Renal cortex interstitium (tissue), 11 donors: ENCODE data around the gene PPY. TPM values are rescaled to one million over a fixed set of nuclear protein-coding genes. Genes with fewer than 3 reads are reported as not detected.
"Not testable (repeated sequence)": the region's sequence is repeated elsewhere in the genome, so short reads cannot be mapped to it uniquely, and the experiment has no call there.

Source experiments
- DNase-seq, 11 donors: peaks; one replicate each; pipeline ENCODE4 v3.0.0-alpha.2; 2013; ENCODE audit warnings: low read depth in 9 of 11, low spot score in 4 of 11; ENCODE audit errors: extremely low read depth in 1 of 11
- polyA plus RNA-seq, 3 donors: library from polyadenylated mRNA; unstranded; fragments of 120-200 nt; gene quantifications; one replicate each; pipeline ENCODE4 v1.2.1, GENCODE V29; 2013; ENCODE audit not compliant: insufficient read length in 3 of 3

PPY gene
- polyA plus RNA-seq, 3 donors = 0.30 to 2.3 TPM; not detected in 1

DNA sequence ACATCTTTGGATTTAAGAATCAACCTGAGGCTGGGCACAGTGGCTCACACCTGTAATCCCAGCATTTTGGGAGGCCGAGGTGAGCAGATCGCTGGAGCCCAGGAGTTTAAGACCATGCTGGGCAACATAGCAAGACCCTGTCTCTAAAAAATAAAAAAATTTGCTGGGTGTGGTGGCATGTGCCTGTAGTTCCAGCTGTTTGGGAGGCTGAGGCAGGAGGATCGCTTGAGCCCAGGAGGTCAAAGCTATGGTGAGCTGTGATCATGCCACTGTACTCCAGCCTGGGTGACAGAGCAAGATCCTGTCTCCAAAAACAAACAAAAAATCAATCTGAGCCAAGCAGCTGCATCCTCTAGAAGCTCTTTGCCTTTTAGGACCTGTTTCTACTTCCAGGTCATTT is 2.8 kb downstream of the PPY start:
- not testable (repeated sequence) for DNase-seq

DNA sequence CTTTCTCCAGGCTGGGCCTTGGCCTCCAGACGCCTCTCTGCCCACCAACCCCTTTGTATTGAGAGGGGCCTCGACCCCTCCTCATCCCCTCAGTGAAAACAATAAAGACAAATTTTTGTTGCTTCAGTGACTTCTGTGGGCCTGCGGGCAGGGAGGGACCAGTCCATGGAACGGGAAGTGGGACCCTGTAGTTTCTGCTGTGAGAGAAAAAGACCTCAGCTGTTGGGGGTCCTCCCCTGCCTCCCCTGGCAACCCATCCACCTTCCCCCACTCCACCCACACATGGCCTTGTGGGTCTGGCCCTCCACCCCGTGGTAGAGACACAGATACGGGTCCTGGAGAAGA is 3.5 kb downstream of the PPY start:
- no peak for DNase-seq

DNA sequence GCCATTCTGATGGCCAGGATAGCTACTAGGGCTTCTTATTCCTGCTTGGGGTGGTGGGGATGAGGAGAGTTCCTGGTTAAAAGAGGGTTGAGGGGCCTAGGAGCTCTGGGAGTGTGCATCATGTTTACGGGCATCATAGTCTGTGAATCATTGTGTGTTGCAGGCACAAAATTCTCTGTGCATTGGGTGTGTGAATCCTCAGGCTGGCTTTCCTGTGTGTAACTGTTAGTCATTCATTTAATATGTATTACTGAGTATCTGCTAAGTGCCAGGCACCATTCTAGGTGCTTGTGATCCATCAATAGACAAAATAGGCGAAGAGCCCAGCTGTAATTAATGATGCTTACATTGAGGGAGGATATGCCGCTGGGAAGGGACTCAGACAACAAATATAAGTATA is 5.8 kb downstream of the PPY start:
- DNase-seq = no peak

DNA sequence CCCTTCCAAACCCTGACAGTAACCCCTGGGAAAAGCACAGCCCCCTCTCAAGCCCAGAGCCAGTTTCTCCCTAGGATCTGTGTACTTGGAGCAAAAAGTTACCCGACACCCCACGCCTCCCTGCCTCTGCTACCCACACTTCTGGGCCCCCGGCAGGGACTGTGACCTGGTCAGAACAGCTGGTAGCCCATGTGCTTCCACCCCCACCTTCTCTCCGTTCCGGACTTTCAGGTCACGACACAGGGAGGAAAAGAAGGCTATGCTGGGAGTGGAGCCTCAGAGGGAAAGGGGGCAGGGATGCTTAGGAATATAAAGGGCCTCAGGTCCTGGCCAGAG is 6.4 kb downstream of the PPY start:
- DNase-seq = no peak

DNA sequence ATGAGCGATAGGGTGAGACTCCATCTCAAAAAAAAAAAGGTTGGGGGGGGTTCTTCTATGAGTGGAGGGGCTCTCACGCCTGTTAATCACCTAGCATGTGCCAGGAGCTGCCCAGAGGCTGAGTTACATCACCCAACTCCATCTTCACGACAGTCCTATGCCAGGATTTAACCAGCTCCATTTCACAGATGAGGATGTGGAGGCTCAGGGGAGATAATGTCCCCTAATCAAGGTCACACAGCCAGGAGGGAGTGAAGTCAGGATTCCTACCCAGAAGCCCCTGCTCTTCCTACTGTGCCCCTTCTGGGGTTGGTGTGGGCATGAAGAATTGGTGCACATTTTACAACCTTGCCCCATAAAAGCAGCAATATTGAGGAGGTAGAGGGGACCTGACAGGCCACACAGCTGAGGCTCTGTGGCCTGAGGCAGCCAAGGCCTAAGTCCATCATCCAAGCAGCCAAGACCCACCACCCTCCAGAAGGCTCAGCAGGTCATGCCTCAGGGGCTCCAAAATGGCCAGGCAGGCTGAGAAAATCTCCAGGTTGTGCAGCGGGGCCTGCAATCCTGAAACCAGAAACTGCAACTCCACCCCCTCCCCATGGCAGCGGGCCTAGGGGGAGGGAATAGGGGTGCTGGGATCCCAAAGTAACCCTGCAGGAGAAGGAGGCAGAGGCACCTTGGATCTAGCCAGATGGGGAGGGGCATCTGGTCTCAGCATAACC is 6.9 kb downstream of the PPY start:
- DNase-seq = no peak

DNA sequence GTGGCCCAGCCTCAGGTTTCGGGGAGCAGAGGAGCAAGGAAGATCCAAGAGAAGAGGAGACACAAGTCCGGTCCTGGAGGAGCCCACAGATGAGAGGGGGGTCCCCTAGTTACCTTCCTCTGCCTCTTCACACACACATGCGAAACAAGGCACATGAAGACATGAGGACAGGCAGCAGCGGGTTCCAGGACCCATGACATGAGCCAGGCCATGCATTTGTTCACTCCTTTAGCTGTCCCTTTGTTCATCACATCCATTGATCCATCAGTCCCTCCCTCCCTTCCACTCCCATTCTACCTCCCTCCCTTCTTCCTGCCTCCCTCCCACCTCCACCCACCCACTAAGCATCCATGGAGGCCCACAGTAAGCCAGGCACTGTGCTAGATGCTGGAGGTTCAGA is 9.4 kb downstream of the PPY start:
- DNase-seq = no peak

DNA sequence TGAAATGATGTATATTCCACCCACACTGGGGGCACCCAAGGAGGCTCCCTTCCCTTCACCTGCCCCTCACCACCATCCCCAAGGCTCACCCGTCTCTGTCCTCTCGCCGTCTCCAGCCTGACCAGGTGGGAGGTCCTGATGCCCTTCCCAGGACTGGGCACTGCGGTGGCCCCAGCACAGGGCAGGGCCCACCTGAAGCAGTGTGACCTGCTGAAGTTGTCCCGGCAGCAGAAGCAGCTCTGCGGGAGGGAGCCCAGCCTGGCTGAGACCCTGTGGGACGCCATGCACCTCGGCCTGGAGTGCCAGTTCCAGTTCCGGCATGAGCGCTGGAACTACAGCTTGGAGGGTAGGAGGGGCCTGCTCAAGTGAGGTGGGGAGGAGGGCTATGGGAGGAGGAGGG is 9.9 kb downstream of the PPY start:
- no peak for DNase-seq

DNA sequence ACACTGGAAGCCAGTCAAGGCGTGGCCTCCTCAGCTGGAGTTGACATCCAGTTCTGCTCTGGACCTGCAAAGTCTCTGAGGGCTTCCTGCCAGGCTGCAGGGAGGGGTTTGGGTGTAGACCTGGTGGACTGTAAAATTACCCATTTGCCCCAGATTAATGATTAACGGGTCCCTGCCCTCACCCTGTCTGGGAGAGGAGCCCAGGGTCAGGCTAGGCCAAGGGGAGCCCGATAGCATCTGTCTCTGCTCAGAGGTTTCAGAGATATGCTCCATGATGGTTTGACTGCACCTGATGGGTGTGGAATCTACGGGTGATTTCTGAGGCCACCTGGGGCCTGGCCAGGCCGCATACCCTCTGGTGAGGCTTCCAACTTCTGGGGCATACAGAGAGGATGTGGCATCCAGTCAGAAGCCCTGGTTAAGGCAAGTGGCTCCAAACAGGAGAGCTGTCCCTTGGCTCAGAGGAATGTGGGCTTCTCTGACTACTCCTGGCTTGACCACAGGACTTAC is 11.2 kb downstream of the PPY start:
- no peak for DNase-seq

DNA sequence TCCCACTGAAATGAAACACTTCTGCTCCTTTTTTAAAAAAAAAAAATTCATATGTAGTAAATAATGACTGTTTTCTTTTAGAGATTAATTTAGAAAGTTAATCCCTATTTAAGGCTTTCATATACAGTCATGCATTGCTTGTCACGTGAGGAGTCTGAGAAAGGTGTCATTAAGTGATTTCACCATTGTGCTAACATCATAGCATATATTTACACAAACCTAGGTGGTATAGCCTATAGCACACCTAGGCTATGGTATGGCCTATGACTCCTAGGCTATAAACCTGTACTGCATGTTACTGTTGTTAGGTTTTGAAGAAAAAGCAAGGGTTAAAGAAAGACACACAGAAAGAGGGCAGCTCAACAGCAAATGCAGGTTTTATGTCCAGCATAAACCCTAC is 13.7 kb downstream of the PPY start:
- no peak for DNase-seq

DNA sequence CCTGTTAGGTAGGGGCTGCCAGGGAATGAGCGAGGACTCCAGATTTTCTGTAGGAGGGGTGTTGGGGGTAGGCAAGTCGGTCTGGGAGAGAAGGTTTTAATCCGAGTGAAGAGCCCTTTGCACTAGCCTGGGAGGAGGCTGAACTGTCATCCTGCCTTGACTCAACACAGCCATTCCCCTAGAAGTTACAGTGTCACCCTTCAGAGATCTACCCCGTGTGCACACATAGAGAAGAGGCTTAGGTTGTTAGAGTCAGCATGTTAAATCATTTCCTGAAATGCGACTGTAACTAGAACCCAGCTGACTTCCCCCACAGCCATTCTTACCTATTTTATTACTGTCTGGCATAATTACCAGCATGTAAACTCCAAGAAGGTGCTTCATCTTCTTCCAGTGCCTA is 14.3 kb downstream of the PPY start:
- not testable (repeated sequence) for DNase-seq

DNA sequence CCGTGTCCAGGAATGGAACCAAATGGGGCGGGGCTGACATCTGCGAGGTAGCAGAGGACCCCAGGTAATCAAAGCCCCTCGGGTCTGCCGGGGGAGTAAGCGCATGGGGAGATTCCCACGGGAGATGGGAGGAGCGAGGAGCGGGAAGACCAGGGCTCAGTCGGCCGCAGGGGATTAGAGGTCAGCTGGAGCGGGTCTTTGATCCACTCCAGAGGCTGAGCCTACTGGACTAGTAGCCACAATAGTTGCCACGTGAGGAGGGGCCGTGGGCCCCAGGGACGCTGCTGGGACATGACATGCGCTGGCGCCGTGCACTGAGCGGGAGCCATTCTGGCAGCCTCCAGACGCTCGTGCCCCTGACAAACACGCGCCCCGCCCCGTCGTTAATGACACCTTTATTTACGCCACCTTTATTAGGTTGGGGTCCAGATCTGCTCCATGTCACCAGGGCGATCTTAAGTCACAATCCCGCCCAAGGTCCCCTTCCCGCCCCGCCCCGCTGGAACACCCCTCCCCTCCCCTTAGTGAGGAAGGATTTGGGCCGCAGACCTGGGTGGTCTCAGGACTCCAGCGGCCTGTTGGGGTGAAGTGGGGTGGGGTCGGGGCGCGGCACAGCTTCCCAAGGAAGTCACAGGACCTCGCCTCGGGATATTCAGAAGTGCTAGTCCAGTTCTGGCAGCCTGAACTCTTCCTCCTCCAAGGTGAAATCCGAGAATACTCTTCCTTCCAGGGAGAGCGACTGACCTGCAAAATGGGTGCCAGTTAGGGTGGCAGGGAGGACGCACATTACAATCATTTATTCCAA is 15.0 kb downstream of the PPY start:
- DNase-seq = no peak

DNA sequence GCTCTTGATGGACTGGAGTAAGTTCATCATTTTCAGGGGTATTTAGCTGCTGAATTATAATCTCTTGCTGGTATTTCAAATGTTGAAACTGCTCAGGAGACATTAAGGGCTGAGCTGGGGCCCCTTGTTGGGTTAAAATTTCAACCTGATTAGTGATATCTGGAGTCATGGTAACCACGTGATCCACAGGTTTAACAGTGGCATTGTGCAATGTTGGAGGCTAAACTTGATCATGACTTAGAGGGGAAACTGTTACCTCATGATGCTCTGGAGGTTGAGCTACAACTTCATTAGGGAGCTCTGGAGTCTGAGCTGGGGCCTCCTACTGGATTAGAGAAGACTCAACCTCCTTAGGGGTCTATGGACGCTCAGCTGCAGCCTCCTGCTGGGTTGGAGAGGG is 17.7 kb downstream of the PPY start:
- no peak for DNase-seq

DNA sequence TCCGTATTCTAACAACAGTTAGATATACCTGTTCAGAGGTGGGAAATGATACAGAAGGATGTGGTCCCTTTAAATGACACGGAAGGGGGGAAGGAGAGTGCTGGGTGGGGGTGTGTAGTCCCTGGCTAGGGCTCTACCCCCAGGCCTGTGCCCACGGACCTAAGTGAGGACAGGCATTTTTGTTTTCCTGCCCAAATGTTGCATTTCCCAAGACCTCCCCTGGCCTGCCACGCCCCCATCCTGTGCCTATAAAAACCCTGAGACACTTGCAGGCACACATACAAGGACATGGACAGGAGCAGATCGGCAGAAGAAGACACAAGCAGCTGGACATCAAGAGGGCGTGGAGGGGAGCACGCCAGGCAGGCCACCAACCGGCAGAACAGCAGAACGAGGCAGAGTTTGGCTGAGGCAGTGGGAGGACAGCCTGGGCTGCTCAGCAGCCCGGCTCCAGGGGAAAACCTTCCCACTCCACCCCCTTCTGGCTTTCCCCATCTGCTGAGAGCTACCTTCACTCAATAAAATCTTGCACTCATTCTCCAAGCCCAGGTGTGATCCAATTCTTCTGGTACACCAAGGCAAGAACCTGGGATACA is 21.7 kb downstream of the PPY start:
- no peak for DNase-seq

DNA sequence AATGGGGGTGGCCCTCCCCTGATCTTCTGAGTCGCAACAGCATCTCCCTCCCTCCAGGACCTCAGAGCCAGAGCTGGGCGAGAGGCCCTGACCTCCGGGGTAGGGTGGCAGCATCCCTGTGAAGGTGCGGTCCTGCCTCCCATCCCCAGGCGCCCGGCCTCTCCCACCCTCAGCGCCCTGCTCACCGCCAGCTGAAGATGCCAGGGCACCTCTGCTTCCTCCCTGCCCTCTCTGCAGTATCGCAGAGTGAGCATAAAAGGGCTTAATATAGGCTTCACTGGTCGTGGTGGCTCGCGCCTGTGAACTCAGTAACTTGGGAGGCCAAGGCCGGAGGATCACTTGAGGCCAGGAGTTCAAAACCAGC is 24.3 kb downstream of the PPY start:
- DNase-seq = no peak

DNA sequence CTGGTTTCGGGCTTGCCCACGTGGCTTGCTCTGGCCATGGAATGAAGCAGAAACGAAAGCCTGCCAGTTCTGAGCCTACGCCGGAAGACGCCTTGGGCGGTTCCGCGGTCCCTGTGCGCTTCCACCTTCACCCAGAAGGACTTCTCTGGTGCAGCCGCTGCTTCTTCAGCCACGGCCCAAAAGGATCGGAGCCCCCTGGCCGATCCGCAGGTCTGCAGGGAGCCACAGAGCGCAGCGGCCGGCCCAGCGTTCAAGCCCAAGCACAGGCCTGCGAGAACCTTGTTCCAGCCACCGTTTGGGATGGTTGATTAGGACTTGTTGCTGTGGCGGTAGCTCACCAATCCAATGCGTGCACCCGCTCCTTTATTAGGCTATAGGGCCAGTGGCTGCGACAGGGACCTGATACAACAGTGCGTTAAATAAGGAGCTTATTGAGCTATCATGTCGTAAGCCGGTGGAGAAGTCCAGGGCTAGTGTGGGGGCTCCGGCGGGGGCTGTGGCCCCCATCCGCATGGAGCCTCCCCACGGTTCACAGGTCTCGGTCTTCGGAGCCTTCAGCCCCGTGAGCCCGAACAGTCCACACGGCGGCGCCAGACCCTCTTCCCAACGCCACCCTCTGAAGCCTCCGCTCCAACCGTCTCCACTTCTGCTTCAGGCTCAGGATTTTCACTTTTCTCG is 24.8 kb downstream of the PPY start:
- no peak for DNase-seq

DNA sequence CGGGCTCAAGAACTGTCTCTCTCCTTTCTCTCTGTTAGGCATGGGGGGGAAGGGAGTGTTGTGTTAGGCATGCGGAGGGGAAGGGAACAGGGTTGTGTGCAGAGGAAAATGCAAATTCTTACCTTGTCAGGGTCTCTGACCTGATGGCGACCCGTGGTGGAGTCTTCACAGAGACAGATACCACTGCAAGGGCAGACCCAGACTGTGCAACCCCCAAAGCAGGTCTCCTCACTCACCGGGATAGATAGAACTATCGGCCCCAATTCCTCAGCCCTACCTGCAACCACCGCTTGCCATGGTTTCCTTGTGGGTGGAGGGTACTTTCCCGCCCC is 25.3 kb downstream of the PPY start:
- DNase-seq = no peak

DNA sequence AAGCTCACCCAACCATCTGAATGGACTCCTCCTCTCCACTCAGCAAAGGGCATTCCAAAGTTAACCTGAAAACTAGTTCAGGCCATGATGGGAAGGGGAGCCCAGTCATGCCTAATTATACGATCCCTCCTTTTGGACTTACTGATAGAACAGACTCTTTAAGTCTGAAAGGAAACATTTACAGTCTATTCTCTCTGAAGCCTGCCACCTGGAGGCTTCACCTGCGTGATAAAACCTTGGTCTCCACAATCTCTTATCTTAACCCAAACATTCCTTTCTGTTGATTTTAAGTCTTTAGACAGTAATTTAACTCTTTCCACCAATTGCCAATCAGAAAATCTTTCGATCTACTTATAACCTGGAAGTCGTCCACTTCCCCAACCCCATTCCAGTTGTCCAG is 25.9 kb downstream of the PPY start:
- no peak for DNase-seq

DNA sequence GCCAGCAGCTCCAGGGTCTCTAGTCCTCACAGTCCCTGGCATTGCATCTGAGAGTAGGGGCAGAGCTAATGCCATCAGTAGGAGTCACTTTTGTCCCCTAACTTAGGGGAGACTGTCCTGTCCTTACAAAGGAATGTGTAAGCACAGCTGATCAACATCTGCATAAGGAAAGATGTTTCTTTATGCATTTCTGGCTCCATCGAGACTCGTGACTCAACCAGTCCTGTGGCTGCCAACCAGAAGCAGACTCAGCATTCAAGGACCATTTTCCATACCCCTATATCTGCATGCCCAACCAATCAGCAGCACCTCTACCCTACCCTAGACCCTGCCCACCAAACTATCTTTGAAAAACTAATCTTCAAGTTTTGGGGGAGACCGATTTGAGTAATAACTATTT is 26.7 kb downstream of the PPY start:
- DNase-seq = no peak

DNA sequence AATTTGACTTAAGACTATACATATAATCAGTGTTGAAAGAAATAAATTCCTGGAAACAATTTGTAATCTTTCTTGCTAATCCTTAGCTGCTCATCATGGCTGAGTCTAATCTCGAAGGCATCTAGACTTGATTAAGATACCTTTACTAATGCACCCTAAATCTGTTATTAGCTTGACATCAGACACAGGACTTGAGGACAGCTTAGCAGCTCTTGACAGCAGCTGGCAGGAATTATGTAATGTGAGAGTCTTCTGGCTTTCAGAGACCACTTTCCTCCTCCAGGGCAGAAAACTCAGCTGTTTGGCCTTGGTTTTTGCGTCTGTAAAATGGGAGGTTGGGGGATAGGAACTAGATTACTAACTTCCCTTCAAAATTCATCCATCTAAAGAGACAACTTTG is 27.8 kb downstream of the PPY start:
- no peak for DNase-seq

DNA sequence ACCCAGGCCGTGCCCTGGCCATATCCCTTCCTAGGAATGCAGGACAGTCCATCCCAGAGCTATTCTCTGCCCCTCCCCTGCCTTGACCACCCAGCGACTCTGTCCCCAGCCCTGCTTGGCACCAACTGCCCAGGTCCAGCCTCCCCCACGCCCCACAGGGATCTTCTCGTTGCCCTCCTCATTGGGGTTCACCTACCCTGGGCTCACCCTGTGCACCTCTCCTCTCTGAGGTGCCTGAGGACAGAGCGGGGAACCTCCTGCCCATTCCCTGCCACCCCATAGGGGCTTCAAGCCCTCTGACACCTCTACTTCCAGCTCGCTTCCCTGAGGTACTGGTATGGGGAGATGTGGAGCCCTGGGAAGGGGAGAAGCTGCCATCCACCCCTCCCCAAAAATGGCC is 28.7 kb downstream of the PPY start:
- no peak for DNase-seq
